GM19023 (cell line): Measurements from ENCODE around the gene SLC39A3.

Experiments
- ATAC-seq: cut with Tn5 transposase; IDR thresholded peaks from one replicate; pipeline ENCODE4 v1.9.1; 2021; ENCODE audit warnings: mild to moderate bottlenecking, moderate library complexity; ENCODE audit not compliant: unreplicated experiment

The SLC39A3 gene

DNA sequence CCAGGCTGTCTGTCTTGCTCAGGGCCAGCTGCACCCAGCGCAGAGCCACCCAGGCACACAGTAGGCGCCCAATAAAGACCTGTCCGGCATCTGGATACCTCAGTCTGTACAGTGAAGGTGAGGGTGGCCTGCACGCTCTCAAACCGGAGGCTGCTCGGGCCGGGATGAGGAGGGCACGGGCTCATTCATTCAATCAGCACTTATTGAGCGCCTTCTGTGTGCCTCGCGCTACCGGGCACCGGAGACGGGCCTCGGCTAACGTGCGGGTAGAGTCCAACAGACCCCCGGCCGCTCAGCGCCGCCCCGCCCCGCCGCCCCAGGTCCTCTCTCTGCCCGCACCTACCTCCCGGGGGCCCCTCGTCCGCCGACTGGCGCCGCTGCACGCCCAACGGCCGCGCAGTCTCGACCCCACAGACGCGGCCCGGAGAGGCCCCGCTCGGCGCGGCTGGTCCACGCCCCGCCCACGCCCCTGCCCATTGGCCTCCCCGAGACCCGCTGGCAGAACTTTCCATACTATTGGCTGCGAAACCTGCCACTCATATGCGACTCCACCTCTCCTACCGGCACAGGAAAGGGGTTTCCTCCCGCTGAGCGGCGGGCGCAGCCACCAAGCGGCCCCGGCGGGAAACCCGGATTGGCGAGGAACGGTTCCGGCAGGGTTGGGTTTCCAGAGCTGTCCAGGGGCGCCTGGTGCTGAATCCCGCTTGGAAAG lies at the start of gene SLC39A3:
Gene SLC39A3, minus strand, starts transcription at position 416 of the 712 bp plus-strand sequence. CDS start 2,760 bp downstream, outside the sequence.
- ATAC-seq: peak; percentile 94

GRCh38 chr19:2788237-2788636 lies 48.4 kb upstream of the SLC39A3 start:
- ATAC-seq: no peak

DNA sequence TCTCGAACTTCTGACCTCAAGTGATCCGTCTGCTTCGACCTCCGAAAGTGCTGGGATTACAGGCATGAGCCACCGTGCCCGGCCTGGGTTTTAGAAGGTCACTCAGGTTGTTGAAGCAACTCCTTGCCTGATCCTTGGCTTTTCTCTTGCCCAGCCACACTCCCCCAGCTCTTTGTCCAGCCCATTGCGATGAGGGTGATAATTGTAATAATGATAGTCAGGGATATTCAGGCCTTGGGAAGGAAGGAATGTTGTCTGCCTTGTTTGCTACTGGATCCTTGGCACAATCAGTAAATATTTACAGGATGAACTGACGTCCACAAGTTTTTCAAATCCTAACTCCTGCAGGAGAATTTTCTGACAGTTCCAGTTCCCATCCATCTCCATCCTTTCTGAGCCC lies 47.3 kb upstream of the SLC39A3 start:
- ATAC-seq: no peak

DNA sequence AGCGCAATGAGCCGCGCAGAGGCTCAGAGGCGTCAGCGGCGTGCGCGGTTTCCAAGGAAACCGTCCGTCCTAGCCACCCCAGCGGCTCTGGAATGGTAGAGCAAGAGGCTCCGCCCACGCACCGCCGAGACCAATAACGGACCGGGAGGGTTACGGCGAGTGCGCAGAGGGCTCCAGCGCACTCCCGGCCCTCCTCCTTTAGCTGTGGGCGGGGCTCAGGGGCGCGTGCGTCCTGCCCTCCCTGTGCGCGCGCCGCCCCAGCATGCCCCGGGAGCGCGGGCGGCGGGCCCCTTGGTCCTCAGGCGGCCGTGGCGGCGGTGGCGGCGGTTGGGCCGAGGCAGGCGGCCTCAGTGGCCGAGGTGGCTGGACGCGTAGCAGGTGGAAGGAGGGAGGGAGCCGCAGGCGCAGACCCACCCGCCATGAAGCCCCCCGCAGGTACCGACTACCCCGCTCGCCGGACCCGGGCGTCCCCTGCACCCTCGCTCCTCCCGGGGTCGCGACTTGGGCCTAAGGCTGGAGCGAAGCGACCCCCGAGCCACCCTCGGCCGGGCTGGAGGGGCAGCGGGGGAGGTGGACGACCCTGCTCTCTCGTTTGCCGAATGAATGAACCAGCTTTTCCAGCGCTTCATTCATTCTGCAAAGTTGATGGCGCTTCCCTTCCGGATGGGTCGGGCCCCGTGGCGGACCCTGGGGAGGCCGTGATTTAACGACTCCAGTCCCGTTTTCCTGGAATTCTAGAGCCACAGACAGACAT lies 45.6 kb upstream of the SLC39A3 start, which contains the start of gene THOP1:
Gene THOP1, plus strand, starts transcription at position 260 of the 754 bp plus-strand sequence. Its CDS starts 160 bp downstream, at position 420.
- peak; percentile 46 for ATAC-seq

GRCh38 chr19:2783781-2784145 lies 43.9 kb upstream of the SLC39A3 start:
- ATAC-seq: no peak

DNA sequence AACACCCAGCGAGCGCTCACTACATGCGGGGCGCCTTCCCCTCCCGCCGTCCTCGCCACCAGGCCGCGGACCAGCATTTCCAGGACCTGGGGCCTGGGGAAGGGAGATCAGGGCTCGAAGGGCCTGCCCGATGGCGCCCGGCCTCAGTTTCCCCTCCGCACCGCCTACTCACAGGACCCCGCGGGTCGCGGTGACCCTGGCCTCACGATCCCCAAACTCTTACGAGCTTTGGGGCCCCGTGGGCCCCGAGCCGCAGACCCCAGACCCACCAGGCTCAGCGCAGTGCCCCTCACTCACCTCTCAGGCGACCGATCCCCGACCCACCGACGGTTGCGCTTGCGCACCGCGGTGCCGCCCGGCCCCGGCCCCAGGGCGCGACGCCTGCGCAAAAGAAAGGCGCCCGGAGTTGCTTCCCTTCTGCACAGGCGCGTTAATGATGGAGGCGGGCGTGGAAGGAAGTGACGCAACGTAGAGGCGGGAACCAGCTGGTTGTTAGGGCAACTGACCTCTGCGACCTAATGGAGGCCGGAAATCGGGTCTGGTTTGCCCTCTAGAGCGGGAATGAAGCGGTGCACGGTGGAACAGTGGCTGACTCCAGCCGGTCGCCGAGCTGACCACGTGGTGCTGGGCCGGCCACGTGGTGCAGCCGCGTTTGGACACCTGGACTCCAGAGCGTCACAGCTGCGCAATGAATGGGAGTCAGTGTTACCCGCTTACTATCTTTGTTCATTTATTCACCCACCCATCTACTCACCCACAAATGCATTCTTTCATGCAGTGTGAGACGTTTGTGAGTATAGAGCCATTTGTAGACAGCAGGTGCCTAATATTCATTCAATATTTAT lies 43.3 kb upstream of the SLC39A3 start, which contains the start of gene SGTA:
Gene SGTA, minus strand, starts transcription at position 338 of the 845 bp plus-strand sequence. CDS start 14,205 bp downstream, outside the sequence.
- ATAC-seq: peak; percentile 82

DNA sequence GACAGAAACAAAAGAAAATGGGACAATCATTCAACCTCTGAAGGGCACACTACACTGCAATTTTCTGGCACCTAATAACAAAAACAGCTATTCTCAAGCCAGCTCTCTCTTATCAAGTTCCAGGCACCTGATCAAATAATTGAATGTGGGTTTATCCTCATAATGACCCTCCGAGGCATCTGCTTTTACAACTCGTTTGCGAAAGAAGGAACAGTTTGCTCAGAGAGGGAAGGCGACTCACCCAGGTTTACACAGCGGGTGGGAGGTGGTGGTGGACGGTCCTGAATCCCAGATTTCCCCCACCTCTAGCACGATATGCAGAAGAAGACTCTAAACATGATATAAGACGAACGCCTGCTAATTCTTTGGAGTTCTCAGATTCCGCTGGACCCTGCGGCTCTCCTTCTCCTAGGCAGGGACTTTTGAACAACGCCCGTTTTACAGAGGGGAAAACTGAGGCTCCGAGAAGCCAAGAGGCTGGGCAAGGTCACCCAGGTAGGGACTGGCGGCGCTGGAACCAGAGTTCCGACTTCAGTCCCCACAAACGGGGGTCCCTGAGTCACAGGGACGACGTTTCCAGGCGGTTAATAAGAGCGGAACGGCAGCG lies 42.6 kb upstream of the SLC39A3 start:
- no peak for ATAC-seq

DNA sequence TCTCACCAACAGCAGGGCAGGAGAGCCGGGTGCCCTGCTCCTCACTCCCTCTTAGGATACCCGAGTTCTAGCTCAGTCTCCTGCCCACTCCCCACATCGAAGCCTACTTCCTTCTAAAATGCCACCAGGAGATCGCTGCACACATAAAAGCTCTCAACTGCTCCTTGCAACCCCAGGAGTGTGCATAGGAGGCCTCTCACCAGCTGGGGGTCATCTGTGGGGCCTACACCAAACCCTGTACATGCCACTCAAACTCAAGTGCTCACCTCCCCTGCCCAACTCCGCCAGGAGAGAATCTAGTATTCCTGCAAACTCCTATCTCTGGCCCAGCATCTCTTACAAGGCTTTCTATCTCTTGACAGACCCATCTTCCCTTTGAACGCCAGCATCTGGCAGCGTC lies 40.5 kb upstream of the SLC39A3 start:
- no peak for ATAC-seq

- no peak for ATAC-seq
Measured at GRCh38 chr19:2779121-2779740, 39.4 kb upstream of the SLC39A3 start.

DNA sequence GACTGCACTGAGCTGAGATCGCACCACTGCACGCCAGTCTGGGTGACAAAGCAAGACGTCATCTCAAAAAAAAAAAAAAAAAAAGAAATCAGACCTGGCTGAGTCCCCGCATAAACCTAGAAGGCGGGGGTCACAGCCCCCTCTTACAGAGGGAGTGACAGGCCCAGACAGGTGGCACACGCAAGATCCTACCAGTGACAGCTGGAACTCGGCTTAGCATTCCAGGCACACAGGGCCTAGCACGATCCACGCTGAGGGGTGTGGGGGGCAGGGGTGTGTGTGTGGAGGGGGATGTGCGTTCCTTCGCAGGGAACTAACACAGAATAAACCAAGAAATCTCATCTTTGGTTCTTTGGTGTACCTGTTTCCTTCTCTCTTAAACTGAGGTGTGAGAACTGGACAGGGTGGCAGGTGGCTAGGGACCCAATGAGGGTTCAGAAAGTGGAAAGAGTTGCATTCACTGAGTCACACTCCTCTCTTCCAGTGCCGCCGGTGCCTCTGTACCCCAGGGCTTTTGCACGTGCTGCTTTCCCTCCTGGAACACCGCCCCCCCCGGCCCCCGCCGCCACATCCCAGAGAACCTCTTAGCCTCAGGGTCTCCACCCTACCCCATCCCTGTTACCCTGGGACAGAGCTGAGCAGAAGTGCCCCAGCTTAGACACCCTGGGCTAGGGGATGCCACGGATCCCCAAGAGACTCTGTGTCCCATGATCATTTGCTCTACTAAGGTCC lies 38.3 kb upstream of the SLC39A3 start:
- ATAC-seq: no peak

DNA sequence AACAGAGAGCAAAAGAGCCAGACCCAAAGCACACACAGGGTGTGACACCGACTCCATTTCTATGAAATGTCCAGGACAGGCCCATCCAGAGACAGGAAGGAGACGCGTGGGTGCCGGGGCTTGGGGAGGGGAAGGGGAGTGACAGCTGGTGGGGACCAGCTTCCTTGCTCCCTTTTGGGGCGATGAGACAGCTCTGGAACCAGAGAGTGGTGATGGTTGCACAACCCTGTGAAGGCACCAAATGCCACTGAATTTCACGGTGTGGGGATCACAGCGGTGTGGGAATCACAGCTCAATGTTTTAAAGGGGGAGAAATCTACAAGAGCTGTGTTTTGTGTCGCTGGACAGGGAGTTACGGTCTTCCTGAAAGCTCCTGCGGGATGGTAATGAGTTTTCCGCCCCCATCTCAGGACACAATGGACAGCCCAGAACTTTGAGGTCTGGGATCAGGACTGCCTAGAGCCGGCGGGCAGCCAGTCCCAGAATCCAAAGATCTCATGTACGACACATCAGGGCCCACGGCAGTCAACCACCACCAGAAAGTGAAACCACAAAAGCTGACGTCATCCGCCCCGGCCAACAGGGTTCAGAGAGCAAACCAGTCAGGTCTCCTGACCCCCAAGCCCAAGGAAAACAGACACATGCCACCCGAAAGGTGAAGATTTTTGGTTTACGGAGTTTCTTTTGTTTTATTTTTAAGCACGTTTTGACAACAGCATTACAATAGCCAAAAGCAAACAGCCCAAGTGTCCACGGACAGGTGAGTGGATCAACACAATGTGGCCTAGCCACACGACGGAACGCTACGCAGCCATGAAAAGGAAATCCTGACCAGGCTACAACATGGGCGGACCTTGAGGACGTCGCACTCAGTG lies 36.0 kb upstream of the SLC39A3 start:
- no peak for ATAC-seq

GRCh38 chr19:2774953-2775555 lies 35.2 kb upstream of the SLC39A3 start:
- ATAC-seq: no peak

DNA sequence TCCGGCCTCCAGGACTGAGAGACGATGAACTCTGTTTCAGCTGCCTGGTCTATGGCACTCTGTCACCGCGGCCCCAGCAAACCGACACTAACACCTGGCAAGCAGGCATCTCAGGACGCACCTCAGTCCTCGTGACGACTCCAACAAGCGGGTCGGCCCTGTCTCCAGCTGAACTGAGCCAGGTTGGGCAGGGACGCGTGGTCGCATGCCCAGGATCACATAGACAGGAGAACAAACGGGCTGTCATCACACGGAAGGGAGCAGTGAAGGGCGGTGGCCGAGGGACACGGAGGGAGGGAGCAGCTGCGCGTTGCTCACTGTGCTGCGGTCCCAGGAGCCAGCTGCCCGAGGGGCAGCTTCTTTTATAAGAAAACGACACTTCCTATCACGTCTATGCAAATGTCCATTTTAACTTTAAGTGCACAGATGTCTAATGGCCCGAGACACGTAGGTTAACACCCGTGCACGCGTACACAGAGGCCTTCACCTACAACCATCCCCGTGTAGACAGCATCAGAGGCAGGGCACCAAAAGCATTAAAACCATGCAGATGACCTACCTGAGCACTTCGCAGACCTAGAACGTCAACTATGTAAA lies 34.4 kb upstream of the SLC39A3 start:
- no peak for ATAC-seq

- ATAC-seq: no peak
Measured at GRCh38 chr19:2771786-2772674, 32.2 kb upstream of the SLC39A3 start.

DNA sequence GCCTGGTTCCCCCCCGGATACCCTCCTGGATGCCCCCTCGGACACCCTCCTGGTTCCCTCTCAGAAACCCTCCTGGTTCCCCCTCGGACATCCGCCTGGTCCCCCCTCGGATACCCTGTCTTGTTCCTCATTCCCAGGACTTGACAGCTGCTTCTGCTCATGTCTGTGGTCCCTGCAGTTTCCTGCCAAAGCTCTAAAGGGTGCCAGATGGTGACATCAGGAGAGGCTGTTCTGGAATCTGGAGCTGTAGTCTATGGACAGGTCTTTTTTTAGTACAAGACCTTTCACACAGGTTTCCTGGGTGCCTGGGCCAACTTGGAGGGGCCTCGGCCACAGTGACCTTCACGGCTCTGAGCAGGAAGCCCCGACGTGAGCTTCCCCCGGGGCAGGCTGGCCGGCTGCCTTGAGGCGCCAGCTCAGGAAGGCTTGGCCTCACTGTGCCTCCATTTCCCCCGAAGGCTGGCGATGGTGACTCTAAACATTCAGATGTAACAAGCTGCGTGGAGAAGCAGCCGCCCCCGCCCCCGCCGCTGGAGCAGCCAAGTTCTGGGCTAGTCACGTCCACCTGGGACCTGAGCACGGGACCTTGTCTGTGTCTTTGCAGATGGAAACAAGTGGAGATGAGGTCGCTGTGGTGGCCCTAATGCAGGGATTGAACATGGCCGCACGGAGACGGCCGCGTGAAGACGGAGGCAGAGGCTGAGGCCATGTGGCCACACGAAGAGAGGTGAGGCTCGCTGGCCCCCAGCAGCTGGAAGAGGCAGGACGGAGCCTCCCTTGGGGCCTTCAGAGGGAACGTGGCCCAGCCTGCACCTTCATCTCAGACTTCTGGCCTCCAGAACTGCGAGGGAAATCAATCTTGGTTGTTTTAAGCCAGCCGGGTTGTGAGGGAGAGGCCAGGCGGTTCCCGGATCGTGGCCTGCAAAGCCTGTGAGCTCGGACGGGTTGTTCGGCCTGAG lies 30.5 kb upstream of the SLC39A3 start:
- ATAC-seq: no peak

- no peak for ATAC-seq
Measured at GRCh38 chr19:2769218-2769617, 29.4 kb upstream of the SLC39A3 start.
